NCI-H460 (cell line): ENCODE data around the gene FANCL. TPM values are rescaled to one million over a fixed set of nuclear protein-coding genes. Genes with fewer than 3 reads are reported as not detected.
"Not testable (repeated sequence)": the region's sequence is repeated elsewhere in the genome, so short reads cannot be mapped to it uniquely, and the experiment has no call there.

Source experiments
- DNase-seq: peaks from one replicate; pipeline ENCODE4 v3.0.0-alpha.2; 2016; ENCODE audit warnings: low read depth; ENCODE audit errors: extremely low read depth
- total RNA-seq: library from RNA; depleted of rRNA; stranded (reverse); fragments of >200 nt; shearing (Covaris generic); gene quantifications from 2 replicates; pipeline ENCODE4 v1.2.3, GENCODE V29; 2014

Gene FANCL
- total RNA-seq, 1 experiment from 2014 or later, result 28.5 TPM

- DNase-seq, result no peak
Measured at GRCh38 chr2:58155160-58155778, 85.9 kb downstream of the FANCL start.

DNA sequence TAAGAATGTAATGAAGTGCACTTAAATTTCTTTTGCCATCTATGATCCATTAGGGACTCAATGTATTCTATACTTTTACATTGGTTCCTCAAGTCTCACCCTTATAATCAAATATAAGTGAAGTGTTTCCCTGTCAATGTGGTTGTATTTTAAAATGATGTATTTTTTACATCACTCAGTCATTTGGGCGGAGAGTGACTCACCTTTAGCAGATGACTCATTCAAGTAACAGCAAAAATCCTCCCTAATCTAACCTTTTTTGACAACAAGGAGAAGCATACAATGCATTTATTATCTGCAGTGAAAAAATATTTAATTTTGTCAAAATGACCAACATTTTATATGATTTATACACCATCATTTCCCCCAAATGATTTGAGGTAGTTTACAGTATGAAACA is 94.4 kb downstream of the FANCL start:
- no peak for DNase-seq

GRCh38 chr2:58145769-58146168 is 95.4 kb downstream of the FANCL start:
- not testable (repeated sequence) for DNase-seq

DNA sequence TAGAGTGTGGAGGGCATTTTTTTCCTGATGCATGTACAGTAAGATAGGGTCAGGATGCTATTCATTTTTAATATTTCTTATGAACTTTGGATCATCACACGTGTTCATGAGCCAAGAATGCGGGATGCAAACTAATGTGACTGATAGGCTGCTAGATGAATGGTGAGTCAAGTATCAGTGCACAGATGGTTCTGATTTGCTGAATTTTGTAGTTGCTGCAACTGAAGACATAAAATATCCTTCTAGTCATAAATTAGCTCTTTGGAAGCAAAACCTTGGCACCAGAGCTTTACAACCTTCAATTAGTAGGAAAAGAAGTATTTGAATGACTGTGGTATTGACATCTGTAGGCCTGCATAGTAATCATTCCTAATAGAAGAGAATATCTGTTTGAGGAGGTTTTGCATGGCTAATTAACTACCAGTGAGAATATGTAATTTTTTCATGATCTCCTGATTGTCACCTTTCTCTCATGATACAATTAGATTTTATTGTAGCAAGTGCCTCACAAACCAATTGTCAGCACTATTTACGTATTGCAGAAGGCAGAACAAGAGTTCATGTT is 100.5 kb downstream of the FANCL start:
- no peak for DNase-seq

DNA sequence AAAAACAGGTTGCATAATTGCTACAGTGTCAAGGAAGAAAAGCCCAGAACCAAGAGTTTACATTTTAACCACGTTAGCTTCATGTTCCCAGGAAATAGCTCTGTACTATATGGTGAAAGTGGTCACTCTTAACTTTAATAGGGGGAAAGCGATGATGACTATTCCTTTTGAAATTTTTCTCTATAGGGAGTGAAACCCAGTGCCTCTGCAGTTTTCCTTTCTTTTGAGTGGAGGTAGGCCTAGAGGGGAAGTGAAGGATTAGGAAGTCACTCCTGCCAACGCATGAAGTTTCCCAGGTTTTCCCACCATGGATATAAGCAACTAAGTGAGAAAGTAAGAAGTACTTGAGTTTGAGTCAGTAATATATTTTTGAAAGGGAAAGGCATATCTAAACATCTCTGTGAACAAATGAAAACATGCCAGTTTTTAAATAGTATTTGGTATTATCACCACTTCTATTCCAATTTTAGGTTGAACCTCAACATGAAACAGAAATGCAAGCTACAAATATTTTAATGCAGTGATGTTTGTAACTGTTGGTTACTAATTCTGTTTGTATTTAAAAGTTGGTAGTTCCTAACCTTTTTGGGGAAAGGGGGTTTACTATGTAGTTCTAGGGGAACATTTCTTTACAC is 102.6 kb downstream of the FANCL start:
- no peak for DNase-seq

DNA sequence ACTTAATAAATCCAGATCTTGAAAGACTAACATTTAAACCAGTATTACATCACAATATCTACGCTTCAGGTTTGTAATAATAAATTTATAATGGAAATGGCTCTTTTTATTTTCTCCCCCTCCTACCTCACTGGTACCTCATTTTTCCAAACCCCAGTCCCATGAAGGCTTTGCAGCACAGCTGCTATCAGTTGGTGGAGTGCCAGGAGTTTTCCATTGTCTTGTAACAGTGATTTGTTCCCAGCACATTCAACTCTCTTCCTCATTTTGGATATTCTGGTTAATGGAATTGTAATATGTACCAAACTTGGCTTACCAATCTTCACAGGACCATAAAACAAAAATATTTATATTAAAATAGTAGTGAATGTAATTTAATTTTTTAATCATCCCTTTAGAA is 103.3 kb downstream of the FANCL start:
- DNase-seq, result no peak

- no peak for DNase-seq
Measured at GRCh38 chr2:58137221-58137620, 103.9 kb downstream of the FANCL start.

- DNase-seq, result no peak
Measured at GRCh38 chr2:58135861-58136260, 105.3 kb downstream of the FANCL start.

DNA sequence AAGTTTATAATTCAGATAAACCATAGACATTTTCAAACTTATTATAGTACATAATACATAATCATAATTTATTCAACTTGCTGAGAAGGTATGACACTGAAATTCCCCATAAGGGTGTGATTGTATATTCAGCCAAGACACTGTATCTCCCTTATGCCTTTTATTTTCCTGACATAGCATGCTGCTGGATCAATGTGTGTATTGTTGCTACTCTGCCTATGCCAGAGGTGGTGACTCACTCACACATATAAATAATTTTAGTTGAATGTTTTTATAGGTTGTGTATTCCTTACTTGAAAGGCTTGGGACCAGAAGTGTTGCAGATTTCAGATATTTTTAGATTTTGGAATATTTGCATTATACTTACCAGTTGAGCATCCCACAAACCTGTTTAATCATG is 107.7 kb downstream of the FANCL start:
- peak; percentile 5 for DNase-seq

DNA sequence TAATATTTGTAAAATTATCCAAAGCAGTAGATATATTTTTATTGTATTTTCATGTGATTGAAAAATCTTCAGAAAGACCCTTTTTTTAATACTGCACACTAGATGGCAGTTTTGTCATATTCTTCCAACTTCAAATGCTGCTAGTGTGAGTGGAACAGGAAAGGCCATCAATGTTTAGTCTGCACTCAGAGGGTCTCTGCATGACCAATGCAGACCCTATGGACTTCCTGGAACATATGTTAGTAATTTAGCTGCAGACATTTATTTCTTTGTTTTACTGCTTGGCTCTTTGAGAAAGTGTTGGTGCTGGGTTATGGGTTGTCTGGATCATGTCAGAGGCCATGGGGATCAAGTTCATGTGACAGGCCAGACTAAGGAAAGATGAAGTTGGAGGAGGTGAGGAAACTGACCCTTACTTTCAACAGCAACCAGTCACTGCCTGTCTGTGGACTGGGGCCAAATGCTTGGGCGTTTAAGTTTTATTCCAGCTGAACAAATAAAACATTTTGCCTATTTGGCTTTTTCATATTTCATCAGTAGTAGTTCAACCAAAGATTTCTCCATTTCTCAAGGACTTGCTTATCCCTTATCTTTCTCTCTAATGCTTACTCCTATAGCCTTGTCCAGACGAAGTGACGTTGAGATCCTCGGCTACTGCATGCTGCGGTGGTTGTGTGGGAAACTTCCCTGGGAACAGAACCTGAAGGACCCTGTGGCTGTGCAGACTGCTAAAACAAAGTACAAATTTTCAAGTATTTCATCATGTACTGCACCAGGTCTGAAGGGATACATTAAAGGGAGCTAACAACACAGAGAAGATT is 109.7 kb downstream of the FANCL start:
- no peak for DNase-seq

DNA sequence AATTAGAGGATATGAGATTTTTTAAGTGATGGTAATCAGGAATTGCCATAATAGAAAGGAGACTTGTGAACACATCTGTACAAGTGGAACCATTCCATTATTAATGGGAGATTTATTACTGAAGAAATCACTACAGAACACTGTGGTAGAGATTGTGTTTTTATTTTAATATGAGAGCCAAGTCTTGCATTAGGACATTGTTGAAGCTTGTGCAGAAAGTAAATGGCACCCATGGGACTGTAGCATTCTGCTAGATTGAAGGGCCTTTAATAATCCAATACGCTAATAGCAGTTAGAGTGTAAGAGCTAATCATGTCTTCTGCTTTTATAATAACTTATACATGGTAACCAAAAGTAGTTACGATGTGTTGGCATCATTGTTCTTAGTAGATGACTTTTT is 110.9 kb downstream of the FANCL start:
- DNase-seq, result no peak

- no peak for DNase-seq
Measured at GRCh38 chr2:58127111-58127510, 114.0 kb downstream of the FANCL start.

DNA sequence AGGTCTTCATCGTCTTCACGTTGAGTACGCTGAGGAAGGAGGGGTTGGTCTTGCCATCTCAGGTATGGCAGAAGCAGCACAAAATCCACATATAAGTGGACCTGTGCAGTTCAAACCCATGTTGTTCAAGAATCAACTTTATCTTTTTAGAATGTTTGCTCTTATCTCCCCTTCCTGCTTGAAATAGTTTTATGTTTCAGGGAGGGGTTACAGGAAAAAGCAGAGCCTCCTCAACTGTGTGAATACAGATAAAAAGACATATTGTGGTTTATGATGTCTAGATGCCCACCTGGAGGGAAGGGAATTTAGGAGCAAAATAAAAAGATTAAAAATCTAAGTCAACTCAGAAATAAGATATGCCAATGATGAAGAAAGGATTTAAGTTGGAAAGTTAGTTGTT is 118.6 kb downstream of the FANCL start:
- no peak for DNase-seq

DNA sequence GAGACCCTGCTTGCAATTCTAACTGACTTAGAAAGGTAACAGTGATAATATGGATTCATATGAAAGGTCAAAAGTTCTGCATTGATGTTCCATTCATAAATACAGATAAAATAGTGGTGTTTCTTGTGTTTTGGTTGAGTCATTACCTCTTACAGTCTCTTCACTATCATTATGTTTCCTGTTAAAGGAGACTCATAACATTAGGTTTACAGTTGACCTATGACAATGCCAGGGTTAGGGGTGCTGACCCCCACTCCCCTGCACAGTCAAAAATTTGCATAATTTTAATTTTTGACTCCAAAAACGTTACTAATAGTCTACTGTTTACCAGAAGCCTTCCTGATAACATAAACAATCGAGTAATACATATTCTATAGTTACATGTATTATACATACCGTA is 119.1 kb downstream of the FANCL start:
- no peak for DNase-seq

DNA sequence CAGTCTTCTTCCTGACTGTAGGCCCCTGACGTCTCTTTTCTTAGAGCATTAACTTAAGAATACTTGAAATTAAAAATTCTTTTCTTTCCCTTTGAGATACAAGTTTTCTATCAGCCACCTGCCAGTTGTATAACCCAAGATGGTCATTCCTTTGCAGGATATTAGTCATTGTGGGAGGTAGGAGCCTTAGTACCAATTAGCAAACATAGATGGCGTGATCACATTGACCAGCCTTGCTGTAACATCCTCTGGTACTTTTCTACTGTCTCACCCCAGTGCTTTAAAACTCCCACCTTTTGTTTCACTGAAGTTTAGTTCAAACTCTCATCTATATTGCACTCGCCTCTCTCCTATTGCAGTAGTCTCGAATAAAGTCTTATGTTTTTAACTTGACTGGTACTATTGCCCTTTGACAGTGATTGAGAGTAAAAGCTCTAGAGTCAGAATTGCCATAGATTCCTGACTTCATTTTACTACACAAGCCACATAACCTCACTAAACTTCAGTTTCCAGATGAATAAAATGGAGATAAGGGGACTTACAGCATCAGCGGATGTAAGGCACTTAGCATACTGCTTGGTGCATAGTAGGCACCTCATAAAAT is 120.4 kb downstream of the FANCL start:
- no peak for DNase-seq

DNA sequence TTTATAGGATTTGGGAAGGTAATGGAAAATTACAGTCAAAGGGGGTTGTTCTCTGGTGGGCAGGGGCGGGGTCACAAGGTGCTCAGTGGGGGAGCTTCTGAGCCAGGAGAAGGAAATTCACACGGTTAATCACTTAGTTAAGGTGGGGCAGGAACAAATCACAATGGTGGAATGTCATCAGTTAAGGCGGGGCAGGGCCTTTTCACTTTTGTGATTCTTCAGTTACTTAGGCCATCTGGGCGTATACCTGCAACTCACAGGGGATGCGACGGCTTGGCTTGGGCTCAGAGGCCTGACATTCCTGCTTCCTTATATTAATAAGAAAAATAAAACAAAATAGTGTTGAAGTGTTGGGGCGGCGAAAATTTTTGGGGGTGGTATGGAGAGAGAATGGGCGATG is 127.6 kb downstream of the FANCL start:
- not testable (repeated sequence) for DNase-seq

DNA sequence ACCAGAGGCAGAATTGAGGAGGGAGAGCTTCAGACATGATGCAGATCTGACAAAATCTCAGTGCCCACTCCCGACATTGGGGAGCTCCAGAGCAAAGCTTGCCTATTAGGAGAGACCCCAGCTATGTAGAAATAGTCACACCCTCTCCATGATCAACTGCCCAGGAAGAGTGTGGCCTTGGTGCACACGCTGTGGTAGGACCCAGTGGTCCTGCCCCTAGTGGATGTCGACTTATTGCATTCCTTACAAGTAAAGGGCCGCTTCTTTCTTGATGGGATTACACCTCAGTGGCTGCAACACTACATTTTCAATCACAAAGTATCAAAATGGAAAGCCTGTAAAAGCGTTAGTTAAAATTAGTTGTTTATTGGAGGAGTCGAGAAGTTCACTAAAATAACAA is 130.4 kb downstream of the FANCL start:
- no peak for DNase-seq

- no peak for DNase-seq
Measured at GRCh38 chr2:58109481-58109880, 131.6 kb downstream of the FANCL start.
